Measurements from ENCODE around the gene ATP9A.
"Not testable (repeated sequence)": the region's sequence is repeated elsewhere in the genome, so short reads cannot be mapped to it uniquely, and the experiment has no call there.

Gene ATP9A

GRCh38 chr20:51688600-51689244, 79.5 kb downstream of the ATP9A start:
- no peak for DNase-seq (ENCODE audit: low spot score)

- DNase-seq (ENCODE audit: low spot score) = no peak
These were observed 80.6 kb downstream of the ATP9A start for GRCh38 chr20:51687630-51688029.

GRCh38 chr20:51687108-51687507, 81.1 kb downstream of the ATP9A start:
- peak; percentile 20 for DNase-seq (ENCODE audit: low spot score)

DNA sequence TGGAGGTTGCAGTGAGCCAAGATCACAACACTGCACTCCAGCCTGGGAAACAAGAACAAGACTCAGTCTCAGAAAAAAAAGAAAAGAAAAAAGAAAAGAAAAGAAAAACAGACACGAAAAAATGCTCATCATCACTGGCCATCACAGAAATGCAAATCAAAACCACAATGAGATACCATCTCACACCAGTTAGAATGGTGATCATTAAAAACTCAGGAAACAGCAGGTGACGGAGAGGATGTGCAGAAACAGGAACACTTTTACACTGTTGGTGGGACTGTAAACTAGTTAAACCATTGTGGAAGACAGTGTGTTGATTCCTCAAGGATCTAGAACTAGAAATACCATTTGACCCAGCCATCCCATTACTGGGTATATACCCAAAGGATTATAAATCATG, 82.7 kb downstream of the ATP9A start:
- DNase-seq (ENCODE audit: low spot score) = not testable (repeated sequence)

GRCh38 chr20:51680067-51680749, 88.0 kb downstream of the ATP9A start:
- DNase-seq (ENCODE audit: low spot score) = no peak

GRCh38 chr20:51679254-51679921, 88.8 kb downstream of the ATP9A start:
- no peak for DNase-seq (ENCODE audit: low spot score)

- DNase-seq (ENCODE audit: low spot score) = no peak
These were observed 90.0 kb downstream of the ATP9A start for GRCh38 chr20:51678026-51678697.

- no peak for DNase-seq (ENCODE audit: low spot score)
These were observed 99.2 kb downstream of the ATP9A start for GRCh38 chr20:51668947-51669346.

- no peak for DNase-seq (ENCODE audit: low spot score)
These were observed 99.7 kb downstream of the ATP9A start for GRCh38 chr20:51668515-51668914.

GRCh38 chr20:51667491-51667890, 100.7 kb downstream of the ATP9A start:
- DNase-seq (ENCODE audit: low spot score) = no peak

GRCh38 chr20:51667002-51667408, 101.2 kb downstream of the ATP9A start:
- DNase-seq (ENCODE audit: low spot score) = no peak

DNA sequence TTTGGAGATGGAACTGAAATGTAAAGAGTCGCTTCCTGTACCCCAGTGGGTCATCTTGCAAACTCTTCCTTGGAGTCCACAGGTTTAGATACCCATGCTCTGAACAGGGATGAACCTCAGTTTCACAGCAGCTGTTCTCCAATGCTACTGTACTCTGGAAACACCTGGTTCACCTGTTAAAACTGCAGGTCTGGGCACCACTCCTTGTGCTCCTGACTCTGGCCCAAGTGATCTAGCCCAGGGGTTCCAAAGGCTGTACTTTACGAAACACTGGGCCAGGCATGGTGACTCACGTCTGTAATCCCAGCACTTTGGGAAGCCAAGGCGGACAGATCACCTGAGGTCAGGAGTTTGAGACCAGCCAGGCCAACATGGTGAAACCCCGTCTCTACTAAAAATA, 102.1 kb downstream of the ATP9A start:
- DNase-seq (ENCODE audit: low spot score) = no peak

- no peak for DNase-seq (ENCODE audit: low spot score)
These were observed 102.6 kb downstream of the ATP9A start for GRCh38 chr20:51665543-51666118.

DNA sequence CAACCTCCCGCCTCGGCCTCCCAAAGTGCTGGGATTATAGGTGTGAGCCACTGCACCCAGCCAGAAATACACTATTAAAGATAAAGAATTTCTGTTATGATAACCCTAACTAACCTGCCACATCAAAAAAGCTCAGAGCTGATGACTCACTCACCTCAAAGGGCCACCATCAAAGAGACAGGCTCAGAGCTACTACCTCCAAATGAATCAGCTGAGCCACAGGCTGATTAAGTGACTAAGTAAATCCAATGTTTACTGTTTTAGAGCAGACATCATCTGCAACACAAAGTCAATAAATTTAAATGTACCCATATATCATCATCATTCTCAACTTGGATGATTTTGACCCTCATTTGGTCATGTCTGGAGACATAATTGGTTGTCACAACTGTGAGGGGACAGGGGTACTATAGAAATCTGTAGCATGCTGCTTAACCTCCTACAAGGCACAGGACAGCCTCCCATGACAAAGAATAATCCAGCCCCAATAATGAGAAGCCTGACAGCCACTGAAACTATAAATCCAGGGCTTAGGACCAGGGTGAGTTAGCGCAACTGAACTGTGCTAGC, 106.5 kb downstream of the ATP9A start:
- peak; percentile 19 for DNase-seq (ENCODE audit: low spot score)

DNA sequence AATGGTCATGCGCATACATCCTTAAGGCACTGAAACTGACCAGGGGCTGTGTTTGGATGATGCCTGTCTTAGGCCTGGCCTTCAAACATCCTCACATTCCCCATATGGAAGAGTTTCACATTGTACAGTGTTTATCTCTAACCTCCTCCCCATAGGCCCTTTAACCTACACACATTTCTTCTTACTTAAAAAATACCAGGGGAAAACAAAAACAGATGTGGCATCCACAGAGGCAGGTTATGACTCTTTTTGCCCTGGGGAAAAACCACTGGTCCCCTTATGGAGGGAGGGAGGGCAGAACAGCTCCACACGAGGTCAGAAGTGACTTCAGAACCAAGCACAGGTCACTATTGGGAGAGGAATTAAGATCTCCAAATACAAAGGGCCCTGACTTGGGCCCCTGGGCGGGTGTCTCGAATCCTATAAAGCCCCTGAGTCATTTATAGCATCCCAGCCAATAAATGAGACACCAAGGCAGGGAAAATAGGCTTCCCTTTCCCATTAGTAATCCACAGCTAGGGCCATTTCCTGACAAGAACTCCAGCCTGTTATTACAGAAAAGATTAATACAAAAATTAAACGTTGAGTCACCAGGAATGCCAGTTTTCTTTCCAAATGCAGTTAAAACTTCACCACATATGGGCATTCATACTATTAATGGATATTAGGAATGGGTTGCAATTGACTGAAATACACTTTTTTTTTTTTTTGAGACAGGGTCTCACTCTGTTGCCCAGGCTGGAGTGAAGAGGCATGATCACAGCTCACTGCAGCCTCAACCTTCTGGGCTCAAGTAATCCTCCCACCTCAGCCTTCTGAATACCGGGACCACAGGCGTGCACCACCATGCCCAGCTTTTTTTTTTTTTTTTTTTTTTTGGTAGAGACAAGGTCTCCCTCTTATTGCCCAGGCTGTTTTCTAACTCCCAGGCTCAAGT, 107.2 kb downstream of the ATP9A start:
- peak; percentile 75 for DNase-seq (ENCODE audit: low spot score)

DNA sequence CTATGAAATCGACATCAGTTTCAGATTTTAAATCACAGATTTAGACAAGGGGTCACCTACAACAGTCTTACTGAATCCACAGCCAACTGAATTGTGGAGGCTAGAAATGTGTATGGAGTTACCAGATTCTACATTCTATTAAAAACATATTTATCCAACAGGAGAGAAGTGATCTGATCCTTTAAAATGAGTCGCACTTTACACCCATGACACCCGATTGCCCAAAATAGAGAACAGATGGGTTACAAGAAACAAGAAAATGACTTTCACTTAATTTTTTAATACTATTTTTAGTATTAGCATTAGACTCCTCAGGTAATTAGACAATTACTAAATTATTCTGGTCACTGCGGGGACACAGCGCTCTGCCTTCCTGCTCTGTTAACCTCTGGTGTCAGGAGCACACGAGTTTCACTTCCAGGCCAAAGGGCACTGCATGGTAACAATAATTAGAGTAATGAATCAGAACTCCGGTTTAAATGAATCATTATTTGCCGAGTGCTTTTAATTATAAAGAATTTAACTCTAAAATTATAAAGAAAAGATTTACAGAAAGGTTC, 108.6 kb downstream of the ATP9A start:
- DNase-seq (ENCODE audit: low spot score) = no peak

- DNase-seq (ENCODE audit: low spot score) = no peak
These were observed 111.4 kb downstream of the ATP9A start for GRCh38 chr20:51656726-51657260.

DNA sequence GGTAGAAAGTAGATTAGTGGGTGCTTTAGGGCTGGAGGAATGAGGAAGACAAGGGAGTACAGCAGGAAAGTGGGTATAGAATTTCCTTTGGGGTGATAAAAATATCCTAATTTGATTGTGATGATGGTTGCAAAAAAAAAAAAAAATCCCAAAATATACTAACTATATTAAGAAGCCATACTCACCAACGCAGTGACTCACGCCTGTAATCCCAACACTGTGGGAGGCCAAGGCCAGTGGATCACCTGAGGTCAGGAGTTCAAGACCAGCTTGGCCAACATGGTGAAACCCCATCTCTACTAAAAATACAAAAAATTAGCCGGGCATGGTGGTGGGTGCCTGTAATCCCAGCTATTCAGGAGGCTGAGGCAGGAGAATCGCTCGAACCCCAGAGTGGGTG, 112.1 kb downstream of the ATP9A start:
- not testable (repeated sequence) for DNase-seq (ENCODE audit: low spot score)

DNA sequence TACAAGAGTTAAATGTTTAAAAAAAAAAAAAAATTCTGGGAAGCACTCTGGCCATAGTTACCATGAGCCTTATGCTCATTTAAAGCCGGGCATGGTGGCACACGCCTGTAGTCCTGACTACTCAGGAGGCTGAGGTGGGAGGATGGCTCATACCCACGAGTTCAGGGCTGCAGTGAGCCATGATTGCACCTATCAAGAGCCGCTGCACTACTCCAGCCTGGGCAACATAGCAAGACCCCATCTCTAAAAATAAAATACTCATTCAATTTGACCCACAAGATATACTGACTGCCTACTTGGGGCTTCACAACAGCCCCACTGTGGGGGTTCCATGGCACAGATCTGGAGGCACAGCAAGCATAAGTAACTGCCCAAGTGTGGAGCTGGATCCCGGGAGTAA, 113.7 kb downstream of the ATP9A start:
- DNase-seq (ENCODE audit: low spot score) = no peak

DNA sequence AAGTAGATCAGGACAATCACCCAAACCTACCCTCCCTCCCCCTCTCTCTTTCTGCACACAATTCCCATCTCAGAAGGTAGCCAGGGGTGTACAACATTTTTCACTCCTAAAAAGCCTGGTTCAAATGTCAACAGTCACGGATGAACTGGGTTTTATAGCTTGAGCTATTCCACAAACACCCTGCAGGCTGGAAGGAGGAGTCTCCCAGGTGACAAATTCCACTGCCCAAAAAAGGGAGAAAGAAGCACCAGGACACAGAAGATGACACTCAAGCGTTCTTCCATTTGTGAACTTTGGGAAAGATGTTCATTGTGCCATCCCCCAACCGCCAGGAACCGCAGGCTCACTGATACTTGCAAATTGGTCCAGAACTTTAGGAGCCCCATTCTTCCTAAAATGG, 114.1 kb downstream of the ATP9A start:
- no peak for DNase-seq (ENCODE audit: low spot score)

Data from hepatic stellate cell (primary cell).